MV-4-11 (cell line): ENCODE results near the gene RALGAPB.
A peak's percentile ranks its signal among the peaks of the same experiment; 100 is the strongest.

Experiments used
- DNase-seq: peaks from one replicate; lab custom pipeline; 2025; lab: John Stamatoyannopoulos, UW

The RALGAPB gene

GRCh38 chr20:38548356-38549083, 75.9 kb downstream of the RALGAPB start:
- no peak for DNase-seq

- DNase-seq: no peak
These were observed 77.6 kb downstream of the RALGAPB start for GRCh38 chr20:38550274-38550673.

- DNase-seq: no peak
These were observed 78.5 kb downstream of the RALGAPB start for GRCh38 chr20:38551056-38551626.

- DNase-seq: no peak
These were observed 82.3 kb downstream of the RALGAPB start for GRCh38 chr20:38554986-38555385.

GRCh38 chr20:38555395-38555794, 82.8 kb downstream of the RALGAPB start:
- no peak for DNase-seq

GRCh38 chr20:38557174-38557573, 84.5 kb downstream of the RALGAPB start:
- DNase-seq: no peak

DNA sequence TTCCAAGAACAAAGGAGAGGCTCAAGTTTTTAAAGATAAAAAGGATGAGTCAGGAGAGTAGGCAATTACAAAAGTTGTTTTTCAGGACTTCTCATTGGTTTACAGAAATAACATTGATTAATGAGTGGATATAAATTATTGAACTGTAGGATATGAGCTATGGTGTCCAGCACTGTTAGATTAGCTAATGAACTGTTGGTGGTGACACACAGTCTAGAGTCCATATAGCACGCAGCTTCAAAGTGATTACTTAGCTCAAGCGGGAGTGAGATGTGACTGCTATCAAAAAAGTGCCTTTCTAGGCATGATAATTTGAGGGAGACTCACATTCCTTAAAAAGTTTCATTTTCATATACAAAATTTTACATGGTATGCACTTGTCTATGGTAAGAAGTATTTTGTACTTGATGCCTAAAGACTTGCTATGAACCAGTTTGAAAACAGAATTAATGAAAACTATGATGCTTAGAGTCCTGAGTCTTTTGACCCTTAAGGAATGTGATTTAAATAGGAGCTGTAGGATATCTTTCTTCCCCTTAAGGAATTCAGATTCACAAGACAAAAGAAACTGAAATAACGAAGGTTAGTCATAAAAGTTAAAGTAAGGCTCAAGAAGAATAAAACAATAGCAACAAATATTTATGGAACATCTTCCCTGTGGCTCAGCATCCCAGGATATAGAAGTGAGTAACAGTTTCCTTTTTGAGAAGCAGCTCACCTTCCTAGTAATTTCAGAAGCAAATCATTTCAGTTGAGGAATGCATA, 86.1 kb downstream of the RALGAPB start:
- DNase-seq: no peak

- DNase-seq: no peak
These were observed 87.1 kb downstream of the RALGAPB start for GRCh38 chr20:38559764-38560163.

GRCh38 chr20:38563802-38564431, 91.3 kb downstream of the RALGAPB start:
- DNase-seq: no peak

GRCh38 chr20:38564680-38565079, 92.0 kb downstream of the RALGAPB start:
- DNase-seq: no peak

GRCh38 chr20:38566036-38566598, 93.5 kb downstream of the RALGAPB start:
- DNase-seq: no peak

DNA sequence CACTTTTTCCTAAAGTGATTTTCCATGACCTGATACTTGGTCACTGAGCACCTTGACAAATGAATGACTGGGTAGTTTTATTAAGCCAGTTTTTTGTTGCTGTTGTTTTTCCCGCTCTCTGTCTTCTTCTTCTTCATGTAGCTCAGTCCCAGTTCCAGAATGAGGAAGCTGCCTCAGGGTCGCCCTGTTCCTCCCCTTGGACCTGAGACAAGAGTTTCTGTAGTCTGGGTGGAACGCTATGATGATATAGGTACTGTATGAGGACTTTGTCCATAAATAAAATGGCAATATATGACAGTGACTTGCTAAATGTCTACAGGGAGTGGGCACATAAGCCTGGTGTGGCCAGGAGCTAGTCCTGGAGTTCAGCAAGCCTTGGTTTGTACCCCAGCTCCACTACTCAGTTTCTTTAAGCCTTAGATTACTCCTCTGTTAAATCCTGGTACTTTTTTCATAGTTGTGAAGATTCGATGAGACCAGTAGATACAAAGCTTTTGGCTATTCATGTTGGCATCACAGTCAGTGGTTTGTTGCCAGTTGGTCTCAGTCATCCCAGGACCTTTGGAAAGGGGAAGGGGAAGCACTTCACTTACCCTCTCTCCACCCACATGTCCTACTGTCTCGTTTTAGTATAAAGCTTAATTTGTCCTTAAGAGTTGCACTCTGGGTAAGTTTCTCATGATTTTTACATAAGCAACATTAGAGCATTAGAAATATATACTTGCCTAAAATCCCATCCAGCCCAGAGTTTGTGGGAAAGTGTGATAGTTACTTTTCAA, 97.3 kb downstream of the RALGAPB start:
- peak; percentile 55 for DNase-seq

DNA sequence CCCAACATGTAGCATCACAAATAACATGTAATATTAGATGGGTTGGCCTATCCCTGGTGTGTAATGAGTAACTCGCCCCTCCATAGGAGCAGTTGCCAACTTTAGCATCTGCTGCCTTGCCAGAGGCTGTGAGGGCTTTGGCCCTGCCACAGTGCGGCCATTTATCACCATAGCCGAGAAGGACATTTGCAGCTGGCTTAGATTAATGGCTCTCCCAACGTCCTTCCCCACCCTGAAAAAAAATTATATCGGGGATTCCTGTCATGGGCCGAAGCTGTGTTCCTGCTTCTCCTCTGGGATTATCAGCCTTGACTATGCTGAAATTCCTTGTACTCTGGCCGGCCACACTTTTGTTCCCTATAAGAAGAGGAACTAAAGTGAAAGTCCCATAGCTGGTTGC, 100.8 kb downstream of the RALGAPB start:
- DNase-seq: no peak

GRCh38 chr20:38579219-38579910, 106.7 kb downstream of the RALGAPB start:
- no peak for DNase-seq

DNA sequence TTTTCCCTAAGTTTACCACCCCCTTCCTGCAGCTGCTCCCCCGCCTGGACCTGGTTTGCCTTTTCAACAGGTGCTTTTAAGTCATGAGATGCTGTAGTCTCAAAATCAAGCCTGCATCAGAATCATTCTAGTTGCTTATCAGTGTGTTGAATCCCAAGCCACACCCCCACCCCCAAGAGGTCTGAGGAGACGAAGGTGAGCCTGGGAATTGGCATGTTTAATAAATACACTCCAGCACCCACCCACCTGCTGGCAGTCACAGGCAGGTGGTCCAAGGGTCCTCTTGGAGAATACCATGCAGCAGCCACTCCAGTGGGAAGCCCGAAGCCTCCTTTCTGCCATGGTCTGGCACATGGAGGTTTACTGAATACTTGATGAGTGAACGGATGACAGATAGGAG, 107.3 kb downstream of the RALGAPB start:
- no peak for DNase-seq

GRCh38 chr20:38581013-38581412, 108.4 kb downstream of the RALGAPB start, which contains the start of gene ADIG:
TSS of gene ADIG (plus strand) at chr20:38581197. CDS start at chr20:38581251, 54 bp downstream.
- DNase-seq: no peak

GRCh38 chr20:38581830-38582358, 109.3 kb downstream of the RALGAPB start:
- no peak for DNase-seq

GRCh38 chr20:38583306-38583705, 110.7 kb downstream of the RALGAPB start:
- no peak for DNase-seq

DNA sequence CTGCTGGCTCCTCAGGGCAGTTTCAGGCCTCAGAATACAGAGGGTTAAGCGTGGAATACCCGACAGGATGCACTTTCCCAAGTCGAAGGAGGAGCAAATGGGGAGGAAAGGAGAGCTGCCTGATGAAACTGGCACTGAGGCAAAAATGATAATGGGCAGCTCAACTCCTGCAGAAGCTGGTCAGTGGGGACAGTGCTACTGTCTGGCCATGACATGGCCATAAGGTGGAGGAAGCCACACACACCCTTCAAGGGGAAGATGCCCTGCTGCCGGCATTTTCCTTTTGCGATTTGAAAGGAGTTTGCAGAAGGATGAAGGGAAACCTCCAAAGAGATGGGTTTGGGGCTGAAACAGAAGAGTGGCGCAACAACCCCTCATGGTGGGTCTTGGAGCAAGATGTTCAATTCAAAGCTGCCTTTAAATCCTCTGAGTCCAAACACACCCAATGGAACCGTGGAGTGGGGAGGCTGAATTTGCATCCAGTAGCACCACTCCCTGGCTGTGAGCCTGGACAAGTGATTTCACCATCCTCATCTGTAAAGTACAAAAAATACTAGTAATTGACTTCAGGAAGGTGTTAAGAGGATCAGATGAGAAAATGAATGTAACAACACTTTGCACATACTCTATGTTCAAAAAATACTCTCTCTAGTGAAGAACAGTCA, 111.6 kb downstream of the RALGAPB start:
- no peak for DNase-seq
